Stromal cell of bone marrow (primary cell): ENCODE measurements around the gene PLEKHG3.

ENCODE experiments used
- DNase-seq: peaks from one replicate; pipeline ENCODE4 v3.0.0-alpha.2; 2012; ENCODE audit warnings: low read depth

PLEKHG3 gene

GRCh38 chr14:64707661-64708060, 3.4 kb downstream of the PLEKHG3 start:
- no peak for DNase-seq

GRCh38 chr14:64708148-64709004, 4.2 kb downstream of the PLEKHG3 start:
- DNase-seq: no peak

GRCh38 chr14:64709126-64709525, 4.9 kb downstream of the PLEKHG3 start:
- DNase-seq: no peak

GRCh38 chr14:64711039-64711438, 6.8 kb downstream of the PLEKHG3 start:
- no peak for DNase-seq

GRCh38 chr14:64713677-64714076, 9.5 kb downstream of the PLEKHG3 start:
- DNase-seq: no peak

- DNase-seq: no peak
These were observed 10.3 kb downstream of the PLEKHG3 start for GRCh38 chr14:64714432-64715025.

- DNase-seq: no peak
These were observed 11.0 kb downstream of the PLEKHG3 start for GRCh38 chr14:64715146-64715627.

GRCh38 chr14:64715628-64716412, 11.6 kb downstream of the PLEKHG3 start:
- DNase-seq: no peak

GRCh38 chr14:64717870-64718269, 13.6 kb downstream of the PLEKHG3 start:
- DNase-seq: no peak

GRCh38 chr14:64718762-64719161, 14.5 kb downstream of the PLEKHG3 start:
- no peak for DNase-seq

- no peak for DNase-seq
These were observed 15.4 kb downstream of the PLEKHG3 start for GRCh38 chr14:64719601-64720000.

- peak; percentile 37 for DNase-seq
These were observed 15.9 kb downstream of the PLEKHG3 start for GRCh38 chr14:64720131-64720576.

- DNase-seq: peak; percentile 41
These were observed 17.2 kb downstream of the PLEKHG3 start for GRCh38 chr14:64721391-64721791.

GRCh38 chr14:64721899-64722298, 17.7 kb downstream of the PLEKHG3 start:
- DNase-seq: no peak

GRCh38 chr14:64722842-64723447, 18.7 kb downstream of the PLEKHG3 start:
- no peak for DNase-seq

- DNase-seq: no peak
These were observed 19.7 kb downstream of the PLEKHG3 start for GRCh38 chr14:64723691-64724577.

- DNase-seq: no peak
These were observed 20.3 kb downstream of the PLEKHG3 start for GRCh38 chr14:64724578-64724930.

- no peak for DNase-seq
These were observed 21.1 kb downstream of the PLEKHG3 start for GRCh38 chr14:64725261-64725815.

- DNase-seq: no peak
These were observed 21.8 kb downstream of the PLEKHG3 start for GRCh38 chr14:64725879-64726584.

GRCh38 chr14:64726585-64726890, 22.3 kb downstream of the PLEKHG3 start:
- no peak for DNase-seq
